ENCODE measurements around the gene IBA57. TPM values are rescaled to one million over a fixed set of nuclear protein-coding genes. Genes with fewer than 3 reads are reported as not detected.

Gene IBA57
- polyA plus RNA-seq, 4 donors = 2.0 to 8.6 (median 6.0) TPM

DNA sequence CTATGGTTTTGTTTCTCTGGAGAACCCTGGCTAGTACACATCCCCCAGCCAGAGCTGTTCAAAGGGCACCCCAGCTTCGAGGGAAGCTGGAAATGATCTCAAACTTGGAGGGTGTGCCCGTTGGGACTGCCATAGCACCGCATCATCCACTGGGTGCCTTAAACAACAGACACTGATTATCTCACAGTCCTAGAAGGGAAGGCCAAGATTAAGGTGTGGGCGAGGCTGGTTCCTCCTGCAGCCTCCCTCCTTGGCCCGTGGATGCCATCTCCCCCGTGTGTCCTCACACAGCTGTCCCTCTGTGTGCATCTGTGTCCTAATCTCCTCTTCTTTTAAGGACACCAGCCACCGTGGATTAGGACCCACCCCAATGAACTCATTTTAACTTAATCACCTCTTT lies 4.2 kb upstream of the IBA57 start:
- H3K27me3 ChIP-seq (ENCODE audit: control insufficient read depth in 3 of 3, insufficient read depth in 3 of 3, low read length in 3 of 3) = peaks cover 0 to 26% (median 4%) of the 10 kb centered on the region in 3 donors
- peak in 1 of 2 donors; percentile 70 for DNase-seq
- peaks cover 0 to 45% (median 2%) of the 10 kb centered on the region in 3 donors for H3K4me1 ChIP-seq (ENCODE audit: control insufficient read depth in 3 of 3, insufficient read depth in 2 of 3, low read depth in 1 of 3, low read length in 2 of 3)
- no peak overlapping the region for H3K4me3 ChIP-seq (ENCODE audit: low read depth in 1 of 3, low read length in 3 of 3)
- WGBS, 3 donors = 12 to 40% (median 23%) methylated on average over 6 to 7 of the region's 7 CpGs
- peaks cover 0 to 6% (median 0%) of the 10 kb centered on the region in 3 donors for H3K36me3 ChIP-seq (ENCODE audit: control insufficient read depth in 3 of 3, insufficient read depth in 2 of 3, low read depth in 1 of 3, low read length in 3 of 3)
- FAIRE-seq = no peak
- H3K27ac ChIP-seq (ENCODE audit: low read depth in 1 of 3, low read length in 2 of 3) = no peak overlapping the region
- no peaks in the 10 kb centered on the region for H3K9me3 ChIP-seq (ENCODE audit: control insufficient read depth in 2 of 2, insufficient read depth in 1 of 2, low read depth in 1 of 2, low read length in 1 of 2)

DNA sequence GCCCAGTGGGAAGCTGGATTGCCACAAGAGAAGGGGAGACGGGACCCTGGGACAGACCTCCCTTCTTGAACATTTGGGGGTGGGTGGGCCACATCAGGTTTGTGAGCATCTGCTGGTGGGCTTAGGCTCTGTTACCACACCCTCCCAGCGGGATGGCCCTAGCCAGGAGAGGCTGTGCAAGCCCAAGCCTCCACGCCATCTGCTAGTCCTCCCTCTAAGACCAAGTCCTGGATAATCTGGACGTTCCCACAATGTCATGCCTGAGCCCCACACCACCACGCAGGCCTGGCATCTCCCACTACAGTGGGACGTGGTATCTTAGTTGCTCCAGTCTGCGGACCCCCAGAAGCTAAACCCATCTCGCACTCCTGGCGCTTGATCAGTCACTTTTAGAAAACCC lies 3.7 kb upstream of the IBA57 start:
- no peak overlapping the region for H3K4me3 ChIP-seq (ENCODE audit: low read depth in 1 of 3, low read length in 3 of 3)
- H3K9me3 ChIP-seq (ENCODE audit: control insufficient read depth in 2 of 2, insufficient read depth in 1 of 2, low read depth in 1 of 2, low read length in 1 of 2) = no peaks in the 10 kb centered on the region
- FAIRE-seq (no peak), DNase-seq (no peak)
- H3K27ac ChIP-seq (ENCODE audit: low read depth in 1 of 3, low read length in 2 of 3) = peak overlapping the region in 2 of 3 donors; percentile 12 to 49
- peaks cover 0 to 6% (median 0%) of the 10 kb centered on the region in 3 donors for H3K36me3 ChIP-seq (ENCODE audit: control insufficient read depth in 3 of 3, insufficient read depth in 2 of 3, low read depth in 1 of 3, low read length in 3 of 3)
- peaks cover 0 to 26% (median 4%) of the 10 kb centered on the region in 3 donors for H3K27me3 ChIP-seq (ENCODE audit: control insufficient read depth in 3 of 3, insufficient read depth in 3 of 3, low read length in 3 of 3)
- WGBS, 3 donors = 78 to 81% (median 79%) methylated on average over 9 of the region's 9 CpGs
- H3K4me1 ChIP-seq (ENCODE audit: control insufficient read depth in 3 of 3, insufficient read depth in 2 of 3, low read depth in 1 of 3, low read length in 2 of 3) = peaks cover 2 to 50% (median 2%) of the 10 kb centered on the region in 3 donors

DNA sequence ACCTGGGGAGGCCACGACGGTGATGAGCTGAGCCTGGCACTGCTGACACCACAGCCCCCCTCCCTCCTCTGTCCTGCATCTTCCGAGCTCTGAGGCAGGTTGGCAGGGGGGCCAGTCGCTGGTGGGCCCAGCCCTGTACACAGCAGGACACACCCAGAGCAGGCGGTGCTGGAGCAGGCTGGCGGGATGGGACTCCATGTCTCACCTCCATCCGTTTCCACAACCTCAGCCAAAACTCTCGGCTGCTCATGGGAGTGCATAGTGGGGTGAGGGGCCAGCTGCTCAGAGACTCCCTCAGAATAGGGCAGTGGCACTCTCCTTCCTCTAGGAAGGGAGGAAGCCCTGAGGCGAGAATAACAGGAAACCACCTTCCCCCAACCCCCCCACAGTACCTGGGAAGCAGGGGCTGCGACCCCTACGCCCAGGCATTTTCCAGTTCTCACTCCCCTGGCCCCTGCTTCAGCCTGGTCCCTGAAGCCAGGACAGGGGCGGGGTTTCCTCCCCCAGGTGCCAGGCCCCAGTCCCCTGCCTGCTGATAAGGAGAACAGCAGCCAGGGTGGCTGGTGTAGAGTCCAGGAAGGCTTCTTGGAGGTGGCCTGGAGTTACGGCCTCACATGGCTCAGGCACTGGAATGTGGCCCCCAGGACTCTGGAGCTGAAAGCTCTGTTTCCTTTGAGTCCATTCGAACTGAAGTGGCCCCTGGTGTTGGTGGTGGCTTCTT lies 3.2 kb upstream of the IBA57 start:
- FAIRE-seq = no peak
- WGBS, 3 donors = 17 to 30% (median 21%) methylated on average over 12 to 14 of the region's 14 CpGs

DNA sequence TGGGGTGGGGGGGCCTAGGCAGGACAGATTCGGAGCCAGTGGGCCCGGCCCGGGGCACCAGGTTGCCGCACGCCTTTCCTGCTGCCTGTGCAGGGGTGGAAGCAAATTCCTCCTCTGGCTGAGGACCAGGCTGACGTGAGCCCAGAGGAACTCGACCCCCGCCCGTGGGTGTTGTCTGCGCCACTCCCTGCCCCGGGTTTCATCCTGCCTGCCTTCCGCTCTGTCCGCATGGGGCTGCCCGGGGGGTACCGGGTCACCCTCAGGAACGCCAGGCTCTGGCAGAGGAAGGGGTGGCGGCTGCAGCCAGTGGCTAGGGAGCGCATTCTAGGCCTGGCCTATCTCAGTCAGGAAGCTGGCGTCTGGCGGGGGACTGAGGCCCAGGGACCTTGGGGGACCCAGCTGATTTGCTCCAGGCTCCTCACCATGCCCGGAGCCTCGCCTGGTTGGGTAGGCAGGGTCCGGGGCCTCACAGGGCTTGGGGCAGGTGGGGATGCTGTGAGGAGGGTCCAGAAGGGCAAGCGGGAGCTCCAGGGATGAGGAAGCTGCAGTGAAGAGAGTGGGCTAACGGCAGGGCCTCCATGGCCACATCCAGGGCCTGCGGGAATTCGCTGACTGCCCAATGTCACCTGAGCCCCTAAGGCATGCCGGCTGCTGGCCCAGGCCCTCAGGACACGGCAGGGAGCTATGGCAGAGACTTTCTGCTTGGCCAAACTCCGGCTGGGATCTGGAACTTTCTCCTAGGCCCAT lies 2.4 kb upstream of the IBA57 start:
- FAIRE-seq (no peak), DNase-seq (peak; percentile 34 to 80)
- H3K27ac ChIP-seq (ENCODE audit: low read depth in 1 of 3, low read length in 2 of 3) = peak overlapping the region in 2 of 3 donors; percentile 35 to 59
- peaks cover 0 to 14% (median 2%) of the 10 kb centered on the region in 3 donors for H3K27me3 ChIP-seq (ENCODE audit: control insufficient read depth in 3 of 3, insufficient read depth in 3 of 3, low read length in 3 of 3)
- peaks cover 2 to 52% (median 3%) of the 10 kb centered on the region in 3 donors for H3K4me1 ChIP-seq (ENCODE audit: control insufficient read depth in 3 of 3, insufficient read depth in 2 of 3, low read depth in 1 of 3, low read length in 2 of 3)
- 43 to 49% (median 47%) methylated on average over 25 to 30 of the region's 30 CpGs for WGBS, 3 donors
- H3K4me3 ChIP-seq (ENCODE audit: low read depth in 1 of 3, low read length in 3 of 3) = no peak overlapping the region
- no peaks in the 10 kb centered on the region for H3K9me3 ChIP-seq (ENCODE audit: control insufficient read depth in 2 of 2, insufficient read depth in 1 of 2, low read depth in 1 of 2, low read length in 1 of 2)
- H3K36me3 ChIP-seq (ENCODE audit: control insufficient read depth in 3 of 3, insufficient read depth in 2 of 3, low read depth in 1 of 3, low read length in 3 of 3) = peaks cover 0 to 6% (median 0%) of the 10 kb centered on the region in 3 donors

More for the DNA sequence above, 3.2 kb upstream of the IBA57 start:
- peak; percentile 29 to 67 for DNase-seq
- Histone ChIP-seq H3K27me3 (ENCODE audit: control insufficient read depth in 3 of 3, insufficient read depth in 3 of 3, low read length in 3 of 3) (peaks cover 0 to 20% (median 4%) of the 10 kb centered on the region in 3 donors), H3K9me3 (ENCODE audit: control insufficient read depth in 2 of 2, insufficient read depth in 1 of 2, low read depth in 1 of 2, low read length in 1 of 2) (no peaks in the 10 kb centered on the region), H3K36me3 (ENCODE audit: control insufficient read depth in 3 of 3, insufficient read depth in 2 of 3, low read depth in 1 of 3, low read length in 3 of 3) (peaks cover 0 to 6% (median 0%) of the 10 kb centered on the region in 3 donors), H3K4me1 (ENCODE audit: control insufficient read depth in 3 of 3, insufficient read depth in 2 of 3, low read depth in 1 of 3, low read length in 2 of 3) (peaks cover 2 to 52% (median 3%) of the 10 kb centered on the region in 3 donors), H3K27ac (ENCODE audit: low read depth in 1 of 3, low read length in 2 of 3) (peak overlapping the region in 2 of 3 donors; percentile 27 to 59), H3K4me3 (ENCODE audit: low read depth in 1 of 3, low read length in 3 of 3) (no peak overlapping the region)

DNA sequence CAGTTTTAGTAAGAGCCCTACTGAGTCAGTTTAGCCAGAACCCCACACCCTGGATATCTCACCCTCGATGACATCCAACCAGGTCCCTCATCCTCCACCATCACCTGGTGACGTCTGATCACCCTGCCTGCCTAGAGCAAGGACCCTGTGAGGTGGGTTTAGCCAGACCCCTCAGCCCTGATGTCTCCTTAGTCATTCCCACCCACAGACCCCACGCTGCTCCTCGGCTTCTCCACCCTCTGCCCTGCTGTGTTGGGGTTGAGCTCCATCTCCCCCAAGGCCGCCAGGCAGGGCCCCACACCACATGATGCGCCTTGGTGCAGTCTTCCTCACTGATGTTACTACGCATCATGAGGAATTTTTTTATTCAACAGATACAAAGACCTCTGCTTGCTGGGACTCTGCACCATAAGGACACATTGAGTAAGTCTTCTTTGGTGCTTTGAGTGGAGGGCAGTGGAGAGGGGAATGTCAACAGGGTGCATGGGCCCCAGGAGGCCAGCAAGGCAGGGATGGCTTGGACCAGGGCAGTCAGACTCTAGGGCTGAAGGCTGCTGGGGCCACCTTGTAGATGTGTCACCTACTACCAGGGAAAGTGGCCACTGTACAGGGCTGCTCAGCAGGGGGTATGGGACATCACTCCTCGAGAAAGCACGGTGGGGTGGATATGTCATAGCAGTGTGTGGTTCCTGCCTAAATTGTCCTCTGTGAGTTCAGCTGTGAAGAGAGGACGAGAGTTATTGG lies 1.7 kb upstream of the IBA57 start:
- FAIRE-seq = no peak

DNA sequence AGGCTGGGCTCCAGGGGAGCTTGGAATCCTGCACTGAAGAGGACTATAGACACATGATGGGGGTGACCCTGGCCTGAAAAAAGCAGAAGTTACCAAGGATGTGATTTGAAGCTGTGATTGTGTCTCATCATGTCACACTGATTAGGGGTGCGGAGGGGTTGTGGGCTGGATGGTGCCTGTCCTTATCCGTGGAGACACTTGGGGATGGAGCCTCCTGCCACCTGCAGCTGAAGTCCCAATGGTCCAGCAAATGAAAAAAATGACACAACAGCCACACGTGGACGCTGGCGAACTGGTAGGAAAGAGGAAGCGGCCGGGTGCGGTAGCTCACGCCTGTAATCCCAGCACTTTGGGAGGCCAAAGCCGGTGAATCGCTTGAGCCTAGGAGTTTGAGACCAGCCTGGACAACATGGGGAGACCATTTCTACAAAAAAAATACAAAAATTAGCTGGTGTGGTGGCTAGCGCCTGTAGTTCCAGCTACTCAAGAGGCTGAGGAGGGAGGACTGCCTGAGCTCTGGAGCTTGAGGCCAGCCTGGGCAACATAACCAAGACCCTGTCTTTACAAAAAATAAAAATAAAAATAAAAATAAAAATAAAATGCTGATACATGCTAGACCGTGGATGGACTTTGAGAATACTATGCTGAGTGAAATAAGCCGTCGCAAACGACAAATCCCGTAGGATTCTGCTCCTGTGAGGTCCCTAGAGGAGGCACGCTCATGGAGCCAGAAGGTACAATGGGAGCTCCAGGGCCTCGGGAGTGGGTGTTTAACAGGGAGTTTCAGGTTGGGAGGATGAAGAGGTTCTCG lies 838 bp upstream of the IBA57 start:
- H3K4me1 ChIP-seq (ENCODE audit: control insufficient read depth in 3 of 3, insufficient read depth in 2 of 3, low read depth in 1 of 3, low read length in 2 of 3) = peaks cover 2 to 49% (median 3%) of the 10 kb centered on the region in 3 donors
- peak overlapping the region; percentile 79 to 97 (median 95) for H3K27ac ChIP-seq (ENCODE audit: low read depth in 1 of 3, low read length in 2 of 3)
- H3K9me3 ChIP-seq (ENCODE audit: control insufficient read depth in 2 of 2, insufficient read depth in 1 of 2, low read depth in 1 of 2, low read length in 1 of 2) = no peaks in the 10 kb centered on the region
- no peak for DNase-seq
- WGBS, 3 donors = 54 to 56% (median 55%) methylated on average over 20 of the region's 20 CpGs
- FAIRE-seq = no peak
- H3K27me3 ChIP-seq (ENCODE audit: control insufficient read depth in 3 of 3, insufficient read depth in 3 of 3, low read length in 3 of 3) = peaks cover 0 to under 1% (median 0%) of the 10 kb centered on the region in 3 donors
- peak overlapping the region; percentile 38 to 58 (median 47) for H3K4me3 ChIP-seq (ENCODE audit: low read depth in 1 of 3, low read length in 3 of 3)
- H3K36me3 ChIP-seq (ENCODE audit: control insufficient read depth in 3 of 3, insufficient read depth in 2 of 3, low read depth in 1 of 3, low read length in 3 of 3) = peaks cover 0 to 15% (median 0%) of the 10 kb centered on the region in 3 donors

More for the DNA sequence above, 1.7 kb upstream of the IBA57 start:
- Histone ChIP-seq H3K36me3 (ENCODE audit: control insufficient read depth in 3 of 3, insufficient read depth in 2 of 3, low read depth in 1 of 3, low read length in 3 of 3) (peaks cover 0 to 14% (median 0%) of the 10 kb centered on the region in 3 donors), H3K9me3 (ENCODE audit: control insufficient read depth in 2 of 2, insufficient read depth in 1 of 2, low read depth in 1 of 2, low read length in 1 of 2) (no peaks in the 10 kb centered on the region), H3K27ac (ENCODE audit: low read depth in 1 of 3, low read length in 2 of 3) (no peak overlapping the region), H3K4me1 (ENCODE audit: control insufficient read depth in 3 of 3, insufficient read depth in 2 of 3, low read depth in 1 of 3, low read length in 2 of 3) (peaks cover 2 to 50% (median 3%) of the 10 kb centered on the region in 3 donors), H3K4me3 (ENCODE audit: low read depth in 1 of 3, low read length in 3 of 3) (no peak overlapping the region), H3K27me3 (ENCODE audit: control insufficient read depth in 3 of 3, insufficient read depth in 3 of 3, low read length in 3 of 3) (peaks cover 0 to 8% (median 0%) of the 10 kb centered on the region in 3 donors)
- WGBS, 3 donors = 91 to 92% (median 91%) methylated on average over 10 of the region's 10 CpGs
- no peak for DNase-seq

DNA sequence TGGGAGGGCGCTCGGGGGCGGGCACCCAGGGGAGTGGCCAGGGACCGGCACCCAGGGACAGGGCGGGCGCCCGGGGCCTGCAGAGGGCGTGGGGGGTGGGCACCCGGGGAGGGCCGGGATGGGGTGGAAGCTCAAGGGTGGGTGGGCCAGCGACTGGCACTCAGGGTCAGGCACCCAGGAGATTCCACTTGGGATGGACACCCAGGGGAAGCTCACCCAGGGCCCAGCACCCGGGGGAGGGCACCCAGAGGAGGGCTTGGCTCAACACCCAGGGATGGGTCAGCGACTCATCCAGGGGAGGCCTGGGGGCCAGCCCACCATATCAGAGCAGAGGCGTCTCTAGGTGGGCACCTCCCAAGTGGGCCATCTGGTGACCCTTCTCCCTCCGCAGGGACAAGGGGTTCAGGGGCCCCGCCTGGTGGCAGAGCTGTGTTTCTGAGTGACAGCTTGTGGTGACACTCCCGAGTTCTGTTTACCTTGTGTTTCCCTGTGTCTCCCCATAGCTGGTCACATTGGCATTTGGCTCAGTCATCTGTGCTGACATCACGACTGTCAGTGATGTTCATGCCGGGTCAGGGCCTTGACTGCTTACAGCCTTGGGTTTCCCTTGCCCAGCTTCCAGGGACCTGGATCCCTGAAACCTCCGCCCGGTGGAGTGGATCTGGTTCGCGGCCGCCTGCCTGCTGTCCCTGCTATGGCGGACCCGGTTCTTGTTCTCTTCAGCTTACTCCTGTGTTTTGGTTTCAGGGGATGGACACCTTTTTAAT lies 749 bp downstream of the IBA57 start:
- FAIRE-seq = no peak
- Histone ChIP-seq H3K36me3 (ENCODE audit: control insufficient read depth in 3 of 3, insufficient read depth in 2 of 3, low read depth in 1 of 3, low read length in 3 of 3) (peaks cover 0 to 25% (median 0%) of the 10 kb centered on the region in 3 donors), H3K27ac (ENCODE audit: low read depth in 1 of 3, low read length in 2 of 3) (peak overlapping the region; percentile 92 to 98 (median 98)), H3K9me3 (ENCODE audit: control insufficient read depth in 2 of 2, insufficient read depth in 1 of 2, low read depth in 1 of 2, low read length in 1 of 2) (no peaks in the 10 kb centered on the region), H3K4me3 (ENCODE audit: low read depth in 1 of 3, low read length in 3 of 3) (peak overlapping the region; percentile 43 to 88 (median 79)), H3K4me1 (ENCODE audit: control insufficient read depth in 3 of 3, insufficient read depth in 2 of 3, low read depth in 1 of 3, low read length in 2 of 3) (peaks cover 2 to 43% (median 3%) of the 10 kb centered on the region in 3 donors), H3K27me3 (ENCODE audit: control insufficient read depth in 3 of 3, insufficient read depth in 3 of 3, low read length in 3 of 3) (no peaks in the 10 kb centered on the region)
- WGBS, 3 donors = 15 to 17% (median 15%) methylated on average over 15 to 26 of the region's 26 CpGs
- peak; percentile 78 to 89 for DNase-seq

All from small intestine (tissue), 7 donors.